SK-N-SH treated with all-trans-retinoic acid at 6 μM for 48 hours (cell line): ENCODE measurements around the gene TSEN34.
"Not testable (repeated sequence)": the region's sequence is repeated elsewhere in the genome, so short reads cannot be mapped to it uniquely, and the experiment has no call there.

ENCODE experiments used
- ATAC-seq: fragments of 200-7000 bp; cut with Tn5 transposase; 3 replicates; pipeline ENCODE4 v1.9.1; 2020; ENCODE audit warnings: mild to moderate bottlenecking, moderate library complexity
- ARNTL ChIP-seq: fragments of 450-650 bp; formaldehyde crosslinking; IDR thresholded peaks from 2 replicates; pipeline ENCODE4 v1.5.0; 2020; ENCODE audit warnings: low read depth, mild to moderate bottlenecking, moderate library complexity, borderline replicate concordance
- BACH2 ChIP-seq: fragments of 250-450 bp; sonication (Bioruptor Pico); IDR thresholded peaks from 2 replicates; pipeline ENCODE4 v1.9.0; 2021; ENCODE audit warnings: mild to moderate bottlenecking, borderline replicate concordance
- CREB5 ChIP-seq: fragments of 250-450 bp; sonication (Bioruptor Pico); IDR thresholded peaks from 2 replicates; pipeline ENCODE4 v1.5.1; 2020; ENCODE audit warnings: low read depth, mild to moderate bottlenecking, moderate library complexity
- CSDC2 ChIP-seq: fragments of 250-450 bp; sonication (Bioruptor Pico); IDR thresholded peaks from 2 replicates; pipeline ENCODE4 v1.5.0; 2020; ENCODE audit warnings: mild to moderate bottlenecking, moderate library complexity
- ESRRG ChIP-seq: fragments of 250-450 bp; sonication (Bioruptor Pico); IDR thresholded peaks from 2 replicates; pipeline ENCODE4 v1.6.1; 2021; ENCODE audit warnings: mild to moderate bottlenecking
- GLIS3 ChIP-seq: fragments of 250-450 bp; sonication (Bioruptor Pico); IDR thresholded peaks from 2 replicates; pipeline ENCODE4 v1.5.0; 2020; ENCODE audit warnings: mild to moderate bottlenecking, moderate library complexity
- ISL1 ChIP-seq: fragments of 250-450 bp; sonication (Bioruptor Pico); IDR thresholded peaks from 2 replicates; pipeline ENCODE4 v2.1.2; 2022; ENCODE audit warnings: mild to moderate bottlenecking, moderate library complexity
- OSR1 ChIP-seq: fragments of 250-450 bp; sonication (Bioruptor Pico); IDR thresholded peaks from 2 replicates; pipeline ENCODE4 v1.8.0; 2022; ENCODE audit warnings: moderate library complexity, mild to moderate bottlenecking, inconsistent platforms
- POU6F1 ChIP-seq: fragments of 250-450 bp; sonication (Bioruptor Pico); IDR thresholded peaks from 2 replicates; pipeline ENCODE4 v1.8.0; 2021; ENCODE audit warnings: low read depth, mild to moderate bottlenecking, moderate library complexity, borderline replicate concordance
- PPARA ChIP-seq: fragments of 250-450 bp; sonication (Bioruptor Pico); IDR thresholded peaks from 2 replicates; pipeline ENCODE4 v1.5.0; 2020; ENCODE audit warnings: mild to moderate bottlenecking, borderline replicate concordance
- RARB ChIP-seq: fragments of 250-450 bp; sonication (Bioruptor Pico); IDR thresholded peaks from 2 replicates; pipeline ENCODE4 v1.8.0; 2021; ENCODE audit warnings: mild to moderate bottlenecking, moderate library complexity
- SNAI2 ChIP-seq: fragments of 250-450 bp; sonication (Bioruptor Pico); IDR thresholded peaks from 2 replicates; pipeline ENCODE4 v1.5.0; 2020; ENCODE audit warnings: mild to moderate bottlenecking, moderate library complexity
- TCF4 ChIP-seq: fragments of 250-450 bp; sonication (Bioruptor Pico); IDR thresholded peaks from 2 replicates; pipeline ENCODE4 v1.8.0; 2021; ENCODE audit warnings: mild to moderate bottlenecking, moderate library complexity, borderline replicate concordance
- TOX ChIP-seq: fragments of 250-450 bp; sonication (Bioruptor Pico); IDR thresholded peaks from 2 replicates; pipeline ENCODE4 v1.8.0; 2021; ENCODE audit warnings: mild to moderate bottlenecking, moderate library complexity, borderline replicate concordance
- ZC3H10 ChIP-seq: fragments of 250-450 bp; sonication (Bioruptor Pico); IDR thresholded peaks from 2 replicates; pipeline ENCODE4 v1.5.1; 2021; ENCODE audit warnings: mild to moderate bottlenecking, moderate library complexity
- ZFP3 ChIP-seq: fragments of 250-450 bp; sonication (Bioruptor Pico); IDR thresholded peaks from 2 replicates; pipeline ENCODE4 v1.5.0; 2020; ENCODE audit warnings: mild to moderate bottlenecking, moderate library complexity
- ZFP30 ChIP-seq: fragments of 450-650 bp; formaldehyde crosslinking; IDR thresholded peaks from 2 replicates; pipeline ENCODE4 v1.5.0; 2022; ENCODE audit warnings: mild to moderate bottlenecking, moderate library complexity
- ZNF565 ChIP-seq: fragments of 450-650 bp; formaldehyde crosslinking; conservative IDR thresholded peaks from 2 replicates; pipeline ENCODE4 v1.5.0; 2020; ENCODE audit warnings: low read depth, mild to moderate bottlenecking, moderate library complexity
- ZNF70 ChIP-seq: fragments of 450-650 bp; formaldehyde crosslinking; IDR thresholded peaks from 2 replicates; pipeline ENCODE4 v1.5.0; 2020; ENCODE audit warnings: mild to moderate bottlenecking, moderate library complexity
- ZNF8 ChIP-seq: fragments of 450-650 bp; formaldehyde crosslinking; IDR thresholded peaks from 2 replicates; pipeline ENCODE4 v1.5.0; 2020; ENCODE audit warnings: mild to moderate bottlenecking, moderate library complexity
- TF ChIP-seq, protein P1 (sequence below): fragments of 250-450 bp; sonication (Bioruptor Pico); IDR thresholded peaks from 2 replicates; pipeline ENCODE4 v1.5.0; 2020; ENCODE audit warnings: mild to moderate bottlenecking, moderate library complexity
- TF ChIP-seq, protein P2 (sequence below): fragments of 250-450 bp; sonication (Bioruptor Pico); IDR thresholded peaks from 2 replicates; pipeline ENCODE4 v1.5.1; 2021; ENCODE audit warnings: mild to moderate bottlenecking, moderate library complexity
- TF ChIP-seq, protein P3 (sequence below): fragments of 250-450 bp; sonication (Bioruptor Pico); IDR thresholded peaks from 2 replicates; pipeline ENCODE4 v1.8.0; 2020; ENCODE audit warnings: mild to moderate bottlenecking, moderate library complexity, borderline replicate concordance

TSEN34 gene

DNA sequence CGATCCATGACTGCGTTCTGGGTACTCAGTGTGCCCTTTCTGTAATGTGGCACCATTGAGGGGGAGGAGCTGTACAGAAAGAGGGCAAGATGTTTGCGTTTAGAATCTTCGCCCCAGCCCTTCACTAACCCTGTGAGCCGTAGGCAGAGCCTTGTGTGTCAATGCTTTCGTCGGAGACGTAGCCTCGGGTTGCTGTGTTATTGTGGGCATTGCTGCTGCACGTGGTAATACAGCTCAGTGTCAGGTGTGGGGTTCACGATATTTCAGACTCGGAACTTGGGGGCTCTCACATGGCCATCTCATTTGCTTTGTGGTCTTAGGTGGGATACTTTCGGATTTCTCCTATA lies 15.7 kb downstream of the TSEN34 start:
- no peak for ATAC-seq
- no peak for TF ChIP-seq BACH2
- TF ChIP-seq POU6F1 (CRISPR knock-in tag), result no peak
- no peak for TF ChIP-seq RARB (CRISPR knock-in tag)
- TF ChIP-seq PPARA, result no peak
- TF ChIP-seq, protein P1, sequence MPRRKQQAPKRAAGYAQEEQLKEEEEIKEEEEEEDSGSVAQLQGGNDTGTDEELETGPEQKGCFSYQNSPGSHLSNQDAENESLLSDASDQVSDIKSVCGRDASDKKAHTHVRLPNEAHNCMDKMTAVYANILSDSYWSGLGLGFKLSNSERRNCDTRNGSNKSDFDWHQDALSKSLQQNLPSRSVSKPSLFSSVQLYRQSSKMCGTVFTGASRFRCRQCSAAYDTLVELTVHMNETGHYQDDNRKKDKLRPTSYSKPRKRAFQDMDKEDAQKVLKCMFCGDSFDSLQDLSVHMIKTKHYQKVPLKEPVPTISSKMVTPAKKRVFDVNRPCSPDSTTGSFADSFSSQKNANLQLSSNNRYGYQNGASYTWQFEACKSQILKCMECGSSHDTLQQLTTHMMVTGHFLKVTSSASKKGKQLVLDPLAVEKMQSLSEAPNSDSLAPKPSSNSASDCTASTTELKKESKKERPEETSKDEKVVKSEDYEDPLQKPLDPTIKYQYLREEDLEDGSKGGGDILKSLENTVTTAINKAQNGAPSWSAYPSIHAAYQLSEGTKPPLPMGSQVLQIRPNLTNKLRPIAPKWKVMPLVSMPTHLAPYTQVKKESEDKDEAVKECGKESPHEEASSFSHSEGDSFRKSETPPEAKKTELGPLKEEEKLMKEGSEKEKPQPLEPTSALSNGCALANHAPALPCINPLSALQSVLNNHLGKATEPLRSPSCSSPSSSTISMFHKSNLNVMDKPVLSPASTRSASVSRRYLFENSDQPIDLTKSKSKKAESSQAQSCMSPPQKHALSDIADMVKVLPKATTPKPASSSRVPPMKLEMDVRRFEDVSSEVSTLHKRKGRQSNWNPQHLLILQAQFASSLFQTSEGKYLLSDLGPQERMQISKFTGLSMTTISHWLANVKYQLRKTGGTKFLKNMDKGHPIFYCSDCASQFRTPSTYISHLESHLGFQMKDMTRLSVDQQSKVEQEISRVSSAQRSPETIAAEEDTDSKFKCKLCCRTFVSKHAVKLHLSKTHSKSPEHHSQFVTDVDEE (CRISPR knock-in tag), result no peak
- TF ChIP-seq ZNF565, result no peak
- no peak for TF ChIP-seq ESRRG (CRISPR knock-in tag)
- no peak for TF ChIP-seq ZFP30 (CRISPR knock-in tag)
- no peak for TF ChIP-seq GLIS3 (CRISPR knock-in tag)
- TF ChIP-seq OSR1, result no peak
- no peak for TF ChIP-seq ZNF8 (CRISPR knock-in tag)
- no peak for TF ChIP-seq ZNF70
- TF ChIP-seq, protein P2, sequence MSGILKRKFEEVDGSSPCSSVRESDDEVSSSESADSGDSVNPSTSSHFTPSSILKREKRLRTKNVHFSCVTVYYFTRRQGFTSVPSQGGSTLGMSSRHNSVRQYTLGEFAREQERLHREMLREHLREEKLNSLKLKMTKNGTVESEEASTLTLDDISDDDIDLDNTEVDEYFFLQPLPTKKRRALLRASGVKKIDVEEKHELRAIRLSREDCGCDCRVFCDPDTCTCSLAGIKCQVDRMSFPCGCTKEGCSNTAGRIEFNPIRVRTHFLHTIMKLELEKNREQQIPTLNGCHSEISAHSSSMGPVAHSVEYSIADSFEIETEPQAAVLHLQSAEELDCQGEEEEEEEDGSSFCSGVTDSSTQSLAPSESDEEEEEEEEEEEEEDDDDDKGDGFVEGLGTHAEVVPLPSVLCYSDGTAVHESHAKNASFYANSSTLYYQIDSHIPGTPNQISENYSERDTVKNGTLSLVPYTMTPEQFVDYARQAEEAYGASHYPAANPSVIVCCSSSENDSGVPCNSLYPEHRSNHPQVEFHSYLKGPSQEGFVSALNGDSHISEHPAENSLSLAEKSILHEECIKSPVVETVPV (CRISPR knock-in tag), result no peak
- TF ChIP-seq ZFP3 (CRISPR knock-in tag), result no peak
- no peak for TF ChIP-seq TOX (CRISPR knock-in tag)
- TF ChIP-seq SNAI2 (CRISPR knock-in tag), result no peak
- TF ChIP-seq CSDC2, result no peak
- TF ChIP-seq ZC3H10 (CRISPR knock-in tag), result no peak
- TF ChIP-seq ARNTL (CRISPR knock-in tag), result no peak

DNA sequence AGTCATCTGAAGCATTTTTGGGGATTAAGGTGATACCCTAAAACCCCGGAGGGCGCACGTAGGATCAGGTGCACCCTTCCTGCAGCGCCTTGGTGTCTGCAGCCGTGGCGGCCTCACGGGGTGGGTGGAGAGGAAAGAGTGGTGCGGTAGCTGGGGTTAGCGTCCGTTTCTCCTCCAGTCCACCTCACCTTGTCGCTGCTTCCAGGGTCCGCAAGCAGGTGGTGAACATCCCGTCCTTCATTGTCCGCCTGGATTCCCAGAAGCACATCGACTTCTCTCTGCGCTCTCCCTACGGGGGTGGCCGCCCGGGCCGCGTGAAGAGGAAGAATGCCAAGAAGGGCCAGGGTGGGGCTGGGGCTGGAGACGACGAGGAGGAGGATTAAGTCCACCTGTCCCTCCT lies 16.1 kb downstream of the TSEN34 start:
- ATAC-seq, result not testable (repeated sequence)

DNA sequence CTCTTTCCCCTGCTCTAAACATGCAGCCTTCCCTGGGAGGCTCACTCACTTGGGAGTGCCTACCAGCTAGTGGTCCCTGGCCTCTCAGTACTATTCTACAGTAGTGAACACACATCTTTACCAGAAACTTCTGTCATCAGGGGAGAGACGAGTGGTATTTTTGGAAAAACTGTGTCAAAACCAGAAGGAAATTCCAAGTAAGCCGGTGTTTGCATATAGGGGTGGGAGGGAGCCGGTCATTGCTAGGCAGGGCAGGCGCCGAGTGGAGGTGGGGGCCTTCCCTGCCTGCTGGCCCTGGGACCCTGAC lies 16.5 kb downstream of the TSEN34 start:
- TF ChIP-seq BACH2, result no peak
- TF ChIP-seq SNAI2 (CRISPR knock-in tag), result no peak
- ATAC-seq, result no peak

- TF ChIP-seq ISL1 (CRISPR knock-in tag) (no peak), TOX (CRISPR knock-in tag) (no peak), SNAI2 (CRISPR knock-in tag) (0 out of 2 replicates have a peak, but pooled peaks have one; percentile 4), CREB5 (CRISPR knock-in tag) (peak; percentile 8; the same call in 1 of the 2 replicates), ZFP3 (CRISPR knock-in tag) (no peak), ZFP30 (CRISPR knock-in tag) (no peak), TCF4 (CRISPR knock-in tag) (0 out of 2 replicates have a peak, but pooled peaks have one; percentile 10), GLIS3 (CRISPR knock-in tag) (no peak; the same call in 1 of the 2 replicates), OSR1 (no peak), ARNTL (CRISPR knock-in tag) (no peak)
- TF ChIP-seq, protein P3, sequence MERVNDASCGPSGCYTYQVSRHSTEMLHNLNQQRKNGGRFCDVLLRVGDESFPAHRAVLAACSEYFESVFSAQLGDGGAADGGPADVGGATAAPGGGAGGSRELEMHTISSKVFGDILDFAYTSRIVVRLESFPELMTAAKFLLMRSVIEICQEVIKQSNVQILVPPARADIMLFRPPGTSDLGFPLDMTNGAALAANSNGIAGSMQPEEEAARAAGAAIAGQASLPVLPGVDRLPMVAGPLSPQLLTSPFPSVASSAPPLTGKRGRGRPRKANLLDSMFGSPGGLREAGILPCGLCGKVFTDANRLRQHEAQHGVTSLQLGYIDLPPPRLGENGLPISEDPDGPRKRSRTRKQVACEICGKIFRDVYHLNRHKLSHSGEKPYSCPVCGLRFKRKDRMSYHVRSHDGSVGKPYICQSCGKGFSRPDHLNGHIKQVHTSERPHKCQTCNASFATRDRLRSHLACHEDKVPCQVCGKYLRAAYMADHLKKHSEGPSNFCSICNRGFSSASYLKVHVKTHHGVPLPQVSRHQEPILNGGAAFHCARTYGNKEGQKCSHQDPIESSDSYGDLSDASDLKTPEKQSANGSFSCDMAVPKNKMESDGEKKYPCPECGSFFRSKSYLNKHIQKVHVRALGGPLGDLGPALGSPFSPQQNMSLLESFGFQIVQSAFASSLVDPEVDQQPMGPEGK (CRISPR knock-in tag), result no peak
- TF ChIP-seq, protein P1 (CRISPR knock-in tag), result no peak
- TF ChIP-seq, protein P2 (CRISPR knock-in tag), result 0 out of 2 replicates have a peak, but pooled peaks have one; percentile 16
- ATAC-seq, result peak; percentile 1; the same call in 1 of the 3 replicates
These were observed 17.1 kb downstream of the TSEN34 start for GRCh38 chr19:54207983-54208783.
